CD14-positive monocyte (primary cell): ENCODE data around the gene RGS3. TPM values are rescaled to one million over a fixed set of nuclear protein-coding genes. Genes with fewer than 3 reads are reported as not detected.

Source experiments
- DNase-seq, 3 donors: peaks; one replicate each; pipeline ENCODE4 v3.0.0-alpha.2; 2011 to 2022
- H2AFZ ChIP-seq: 2 replicates; pipeline ENCODE4 v1.6.0; 2012; ENCODE audit warnings: mild to moderate bottlenecking, low read depth, low read length, inconsistent platforms; ENCODE audit not compliant: insufficient read depth, poor library complexity, severe bottlenecking
- H3K27ac ChIP-seq, 2 donors: 1 replicate in 1 of 2; 2 replicates in 1 of 2; pipeline ENCODE4 v1.5.1; 2012 to 2013; ENCODE audit warnings: low read length in 2 of 2, control low read depth in 1 of 2, inconsistent platforms in 1 of 2, low read depth in 1 of 2, mild to moderate bottlenecking in 1 of 2
- H3K27me3 ChIP-seq, 2 donors: one replicate each; pipeline versions ENCODE4 v1.6.0 to v1.6.1; 2011 to 2013; ENCODE audit warnings: low read length in 2 of 2; ENCODE audit not compliant: control insufficient read depth in 2 of 2, insufficient read depth in 2 of 2
- H3K36me3 ChIP-seq, 2 donors: replicated peaks in 1 of 2; 1 replicate in 1 of 2; 2 replicates in 1 of 2; pipeline versions ENCODE4 v1.5.1 to v1.6.1; 2012 to 2013; ENCODE audit warnings: low read length in 2 of 2, control low read depth in 1 of 2, inconsistent platforms in 1 of 2, mild to moderate bottlenecking in 1 of 2; ENCODE audit not compliant: insufficient read depth in 2 of 2, control insufficient read depth in 1 of 2
- H3K4me1 ChIP-seq, 2 donors: 1 replicate in 1 of 2; 2 replicates in 1 of 2; pipeline versions ENCODE4 v1.5.1 to v1.6.1; 2012 to 2013; ENCODE audit warnings: low read length in 2 of 2, control low read depth in 1 of 2, inconsistent platforms in 1 of 2, mild to moderate bottlenecking in 1 of 2, moderate library complexity in 1 of 2; ENCODE audit not compliant: insufficient read depth in 2 of 2, control insufficient read depth in 1 of 2
- H3K4me2 ChIP-seq: replicated peaks from 2 replicates; pipeline ENCODE3; 2012; ENCODE audit warnings: low read length, moderate library complexity, mild to moderate bottlenecking; ENCODE audit not compliant: poor library complexity, severe bottlenecking; ENCODE audit errors: extremely low read depth
- H3K4me3 ChIP-seq, 3 experiments: fragments of 200-600 bp in 1 of 3; sonication (generic) in 1 of 3; replicated peaks in 1 of 3; 1 replicate in 2 of 3; 2 replicates in 1 of 3; pipeline ENCODE4 v1.5.1; 2011 to 2013; ENCODE audit warnings: low read length in 3 of 3, mild to moderate bottlenecking in 3 of 3, control low read depth in 2 of 3, low read depth in 2 of 3, inconsistent platforms in 1 of 3, moderate library complexity in 1 of 3
- H3K79me2 ChIP-seq: 2 replicates; pipeline ENCODE4 v1.6.0; 2012; ENCODE audit warnings: mild to moderate bottlenecking, control low read depth, inconsistent platforms, low read length, moderate library complexity; ENCODE audit not compliant: insufficient read depth
- H3K9ac ChIP-seq: 2 replicates; pipeline ENCODE4 v1.6.0; 2017; ENCODE audit warnings: low read length, mild to moderate bottlenecking; ENCODE audit not compliant: insufficient read depth, poor library complexity, severe bottlenecking
- H3K9me3 ChIP-seq, 2 donors: replicated peaks in 1 of 2; 1 replicate in 1 of 2; 2 replicates in 1 of 2; pipeline versions ENCODE4 v1.5.1 to v1.6.1; 2012 to 2013; ENCODE audit warnings: low read length in 2 of 2, control low read depth in 1 of 2; ENCODE audit not compliant: control insufficient read depth in 1 of 2, insufficient read depth in 1 of 2
- H4K20me1 ChIP-seq: 2 replicates; pipeline ENCODE4 v1.6.0; 2012; ENCODE audit warnings: mild to moderate bottlenecking, low read length, control low read depth, moderate library complexity; ENCODE audit not compliant: insufficient read depth
- H3K27ac Mint-ChIP-seq, 7 donors: one replicate each; pipeline ENCODE4 v1.8.0; 2020; ENCODE audit warnings: mild to moderate bottlenecking in 7 of 7, mixed read lengths in 7 of 7, moderate library complexity in 6 of 7, inconsistent platforms in 2 of 7
- H3K27me3 Mint-ChIP-seq, 3 donors: one replicate each; pipeline ENCODE4 v1.8.0; 2021 to 2022; ENCODE audit warnings: low read depth in 3 of 3, mild to moderate bottlenecking in 3 of 3, mixed read lengths in 3 of 3, moderate library complexity in 3 of 3, inconsistent platforms in 1 of 3
- H3K36me3 Mint-ChIP-seq, 2 donors: one replicate each; pipeline ENCODE4 v1.8.0; 2020; ENCODE audit warnings: mixed read lengths in 2 of 2, inconsistent platforms in 1 of 2, mild to moderate bottlenecking in 1 of 2
- H3K4me1 Mint-ChIP-seq: one replicate; pipeline ENCODE4 v1.8.0; 2020; ENCODE audit warnings: mild to moderate bottlenecking, mixed read lengths
- H3K4me3 Mint-ChIP-seq, 2 donors: one replicate each; pipeline ENCODE4 v1.8.0; 2020; ENCODE audit warnings: mild to moderate bottlenecking in 2 of 2, mixed read lengths in 2 of 2, moderate library complexity in 1 of 2
- H3K9me3 Mint-ChIP-seq, 7 donors: one replicate each; pipeline ENCODE4 v1.8.0; 2020 to 2022; ENCODE audit warnings: mixed read lengths in 7 of 7, mild to moderate bottlenecking in 6 of 7, moderate library complexity in 6 of 7, inconsistent platforms in 2 of 7
- WGBS: methylation state at CpG from one replicate; pipeline ENCODE4 v1.1.5; 2013; ENCODE audit warnings: missing lambda C conversion rate; ENCODE audit not compliant: insufficient coverage; 5-methylcytosine and 5-hydroxymethylcytosine counted together
- intact Hi-C, 2 donors: fragments of 100-400 bp; cut with micrococcal nuclease; formaldehyde crosslinking; loops; one replicate each; pipeline versions ENCODE4 v1.15.0 to v1.15.1; 2023
- polyA plus RNA-seq, 3 donors: library from polyadenylated mRNA; depleted of rRNA in 1 of 3; unstranded in 2 of 3; stranded (reverse) in 1 of 3; fragments of 300-500 nt in 2 of 3; fragments of >200 nt in 1 of 3; fragmentation: Illumina TruSeq in 2 of 3; gene quantifications; 1 replicate in 2 of 3; 2 replicates in 1 of 3; pipeline ENCODE4 v1.2.3, GENCODE V29; 2012 to 2021
- TF ChIP-seq, protein P1 (sequence below): fragments of 200-600 bp; IDR thresholded peaks from one replicate; pipeline ENCODE4 v1.8.0; 2022; ENCODE audit warnings: antibody characterized with exemption, mild to moderate bottlenecking

The RGS3 gene
- polyA plus RNA-seq, 3 donors = 9.1 to 16.2 (median 15.8) TPM

GRCh38 chr9:113538701-113539430, 75.3 kb downstream of the RGS3 start:
- no peak overlapping the region for H3K27ac Mint-ChIP-seq
- no peaks in the 10 kb centered on the region for H3K36me3 ChIP-seq

DNA sequence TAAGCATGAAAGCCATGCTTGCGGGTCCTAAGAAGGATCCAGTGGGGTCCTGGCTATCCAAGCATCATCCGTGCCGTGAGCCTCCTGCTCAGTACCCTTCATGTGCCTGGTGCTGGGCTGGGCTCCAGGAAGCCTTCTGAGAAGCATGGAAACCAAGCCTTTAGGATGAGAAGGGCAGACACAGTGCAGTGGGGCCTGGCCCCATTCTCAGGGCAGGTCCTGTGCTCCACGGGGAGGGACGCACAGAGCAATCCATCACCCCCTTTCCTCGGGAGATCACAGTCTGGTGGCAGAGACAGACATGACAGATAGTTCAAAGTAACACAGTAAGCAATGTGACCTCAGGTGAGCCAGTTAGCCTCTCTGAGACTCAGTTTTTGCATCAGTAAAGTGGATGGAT, 76.9 kb downstream of the RGS3 start:
- TF ChIP-seq, protein P1, sequence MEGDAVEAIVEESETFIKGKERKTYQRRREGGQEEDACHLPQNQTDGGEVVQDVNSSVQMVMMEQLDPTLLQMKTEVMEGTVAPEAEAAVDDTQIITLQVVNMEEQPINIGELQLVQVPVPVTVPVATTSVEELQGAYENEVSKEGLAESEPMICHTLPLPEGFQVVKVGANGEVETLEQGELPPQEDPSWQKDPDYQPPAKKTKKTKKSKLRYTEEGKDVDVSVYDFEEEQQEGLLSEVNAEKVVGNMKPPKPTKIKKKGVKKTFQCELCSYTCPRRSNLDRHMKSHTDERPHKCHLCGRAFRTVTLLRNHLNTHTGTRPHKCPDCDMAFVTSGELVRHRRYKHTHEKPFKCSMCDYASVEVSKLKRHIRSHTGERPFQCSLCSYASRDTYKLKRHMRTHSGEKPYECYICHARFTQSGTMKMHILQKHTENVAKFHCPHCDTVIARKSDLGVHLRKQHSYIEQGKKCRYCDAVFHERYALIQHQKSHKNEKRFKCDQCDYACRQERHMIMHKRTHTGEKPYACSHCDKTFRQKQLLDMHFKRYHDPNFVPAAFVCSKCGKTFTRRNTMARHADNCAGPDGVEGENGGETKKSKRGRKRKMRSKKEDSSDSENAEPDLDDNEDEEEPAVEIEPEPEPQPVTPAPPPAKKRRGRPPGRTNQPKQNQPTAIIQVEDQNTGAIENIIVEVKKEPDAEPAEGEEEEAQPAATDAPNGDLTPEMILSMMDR = no peak
- H3K9me3 Mint-ChIP-seq = no peaks in the 10 kb centered on the region
- H3K4me1 Mint-ChIP-seq = peaks cover 11% of the 10 kb centered on the region
- H3K27me3 Mint-ChIP-seq = peaks cover 0 to 3% (median 0%) of the 10 kb centered on the region in 3 donors
- 96% methylated on average over 6 of the region's 6 CpGs for WGBS
- no peaks in the 10 kb centered on the region for H4K20me1 ChIP-seq
- H3K9me3 ChIP-seq = no peaks in the 10 kb centered on the region
- DNase-seq = no peak
- H3K27ac ChIP-seq = no peak overlapping the region
- H3K36me3 Mint-ChIP-seq = no peaks in the 10 kb centered on the region
- no peak overlapping the region for H2AFZ ChIP-seq
- H3K27ac Mint-ChIP-seq = no peak overlapping the region
- H3K4me1 ChIP-seq = no peaks in the 10 kb centered on the region
- H3K4me3 ChIP-seq = no peak overlapping the region
- no peaks in the 10 kb centered on the region for H3K79me2 ChIP-seq
- intact Hi-C loops = no loop called here
- no peaks in the 10 kb centered on the region for H3K36me3 ChIP-seq
- H3K4me3 Mint-ChIP-seq = no peak overlapping the region
- H3K9ac ChIP-seq = no peak overlapping the region
- H3K4me2 ChIP-seq = no peak overlapping the region
- H3K27me3 ChIP-seq = no peaks in the 10 kb centered on the region

More at GRCh38 chr9:113538701-113539430, 75.3 kb downstream of the RGS3 start:
- no peaks in the 10 kb centered on the region for H3K9me3 ChIP-seq
- Mint-ChIP-seq H3K4me1 (peaks cover 11% of the 10 kb centered on the region), H3K27me3 (peaks cover 0 to 3% (median 0%) of the 10 kb centered on the region in 3 donors), H3K9me3 (no peaks in the 10 kb centered on the region), H3K36me3 (no peaks in the 10 kb centered on the region), H3K4me3 (no peak overlapping the region)
- 98% methylated on average over 13 of the region's 14 CpGs for WGBS
- no peak overlapping the region for H3K4me3 ChIP-seq
- no peak overlapping the region for H3K9ac ChIP-seq
- H3K27me3 ChIP-seq = no peaks in the 10 kb centered on the region
- H3K27ac ChIP-seq = no peak overlapping the region
- intact Hi-C loops = no loop called here
- H3K4me1 ChIP-seq = no peaks in the 10 kb centered on the region
- TF ChIP-seq, protein P1 = no peak
- DNase-seq = no peak
- no peaks in the 10 kb centered on the region for H3K79me2 ChIP-seq
- H3K4me2 ChIP-seq = no peak overlapping the region
- H2AFZ ChIP-seq = no peak overlapping the region
- H4K20me1 ChIP-seq = no peaks in the 10 kb centered on the region
